Measurements from ENCODE around the gene ZC3H18.

DNA sequence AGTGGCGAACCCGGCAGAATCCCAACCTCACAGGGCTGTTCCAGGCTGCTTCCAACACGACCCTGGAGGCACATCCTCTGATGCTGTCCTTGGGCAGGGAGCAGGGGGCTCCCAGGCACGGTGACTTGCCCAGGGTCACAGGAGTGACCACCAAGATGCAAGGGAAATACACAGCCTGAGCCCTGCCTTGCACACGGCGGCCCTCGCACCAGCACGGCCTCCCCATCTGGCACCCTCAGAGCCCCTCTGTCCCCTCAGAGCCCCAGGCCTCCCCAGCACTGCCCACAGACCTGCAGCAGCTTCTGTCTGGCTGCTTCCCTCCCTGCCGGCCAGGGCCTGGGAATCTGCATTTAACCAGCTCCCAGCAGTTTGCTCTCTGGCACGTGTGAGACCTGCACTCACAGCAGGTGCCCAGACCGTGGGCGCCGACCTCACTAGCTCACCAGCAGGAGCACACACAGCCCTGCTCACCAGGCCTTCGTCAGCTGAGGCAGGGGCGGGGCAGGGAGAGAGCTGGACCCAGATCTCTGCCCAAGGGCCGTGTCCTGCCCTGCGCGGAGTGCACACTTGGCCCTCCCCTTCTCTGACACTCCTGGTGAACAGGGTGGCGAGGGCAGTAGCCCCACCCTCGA lies 29.7 kb upstream of the ZC3H18 start:
- TF ChIP-seq, protein P1, sequence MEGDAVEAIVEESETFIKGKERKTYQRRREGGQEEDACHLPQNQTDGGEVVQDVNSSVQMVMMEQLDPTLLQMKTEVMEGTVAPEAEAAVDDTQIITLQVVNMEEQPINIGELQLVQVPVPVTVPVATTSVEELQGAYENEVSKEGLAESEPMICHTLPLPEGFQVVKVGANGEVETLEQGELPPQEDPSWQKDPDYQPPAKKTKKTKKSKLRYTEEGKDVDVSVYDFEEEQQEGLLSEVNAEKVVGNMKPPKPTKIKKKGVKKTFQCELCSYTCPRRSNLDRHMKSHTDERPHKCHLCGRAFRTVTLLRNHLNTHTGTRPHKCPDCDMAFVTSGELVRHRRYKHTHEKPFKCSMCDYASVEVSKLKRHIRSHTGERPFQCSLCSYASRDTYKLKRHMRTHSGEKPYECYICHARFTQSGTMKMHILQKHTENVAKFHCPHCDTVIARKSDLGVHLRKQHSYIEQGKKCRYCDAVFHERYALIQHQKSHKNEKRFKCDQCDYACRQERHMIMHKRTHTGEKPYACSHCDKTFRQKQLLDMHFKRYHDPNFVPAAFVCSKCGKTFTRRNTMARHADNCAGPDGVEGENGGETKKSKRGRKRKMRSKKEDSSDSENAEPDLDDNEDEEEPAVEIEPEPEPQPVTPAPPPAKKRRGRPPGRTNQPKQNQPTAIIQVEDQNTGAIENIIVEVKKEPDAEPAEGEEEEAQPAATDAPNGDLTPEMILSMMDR (IDR thresholded peaks at IDR 0.05) = no peak
- no peak for TF ChIP-seq EP300 (IDR thresholded peaks at IDR 0.05)
- TF ChIP-seq POLR2A (IDR thresholded peaks at IDR 0.05) = no peak
